HFF-Myc (cell line): ENCODE measurements around the gene OR2A5.
"Not testable (repeated sequence)": the region's sequence is repeated elsewhere in the genome, so short reads cannot be mapped to it uniquely, and the experiment has no call there.

Experiments
- DNase-seq: peaks from one replicate; pipeline ENCODE4 v3.0.0-alpha.2; 2011; ENCODE audit warnings: low read depth; ENCODE audit errors: extremely low read depth
- H3K4me3 ChIP-seq: replicated peaks from 2 replicates; pipeline ENCODE4 v1.5.1; 2011; ENCODE audit warnings: low read depth, mild to moderate bottlenecking, control low read depth, low read length
- TF ChIP-seq, protein P1 (sequence below): IDR thresholded peaks from 2 replicates; pipeline ENCODE4 v1.5.1; 2012; ENCODE audit warnings: mild to moderate bottlenecking, low read depth, low read length, control low read depth; ENCODE audit errors: missing control alignments

The OR2A5 gene

DNA sequence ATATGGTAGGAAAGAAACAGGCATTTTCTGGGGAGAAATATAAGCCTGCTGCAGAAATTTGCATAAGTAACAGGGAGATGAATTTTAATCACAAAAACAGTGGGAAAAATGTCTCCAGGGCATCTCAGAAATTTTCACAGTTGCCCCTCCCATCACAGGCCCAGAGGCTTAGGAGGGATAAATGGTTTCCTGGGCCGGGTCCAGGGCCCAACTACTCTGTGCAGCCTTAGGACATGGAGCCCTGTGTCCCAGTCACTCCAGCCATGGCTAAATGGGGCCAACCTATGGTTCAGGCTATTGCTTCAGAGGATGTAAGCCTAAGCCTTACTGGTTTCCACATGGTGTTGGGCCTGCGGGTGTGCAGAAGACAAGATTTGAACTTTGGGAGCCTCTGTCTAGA, 39.4 kb upstream of the OR2A5 start:
- DNase-seq, result no peak
- TF ChIP-seq, protein P1, sequence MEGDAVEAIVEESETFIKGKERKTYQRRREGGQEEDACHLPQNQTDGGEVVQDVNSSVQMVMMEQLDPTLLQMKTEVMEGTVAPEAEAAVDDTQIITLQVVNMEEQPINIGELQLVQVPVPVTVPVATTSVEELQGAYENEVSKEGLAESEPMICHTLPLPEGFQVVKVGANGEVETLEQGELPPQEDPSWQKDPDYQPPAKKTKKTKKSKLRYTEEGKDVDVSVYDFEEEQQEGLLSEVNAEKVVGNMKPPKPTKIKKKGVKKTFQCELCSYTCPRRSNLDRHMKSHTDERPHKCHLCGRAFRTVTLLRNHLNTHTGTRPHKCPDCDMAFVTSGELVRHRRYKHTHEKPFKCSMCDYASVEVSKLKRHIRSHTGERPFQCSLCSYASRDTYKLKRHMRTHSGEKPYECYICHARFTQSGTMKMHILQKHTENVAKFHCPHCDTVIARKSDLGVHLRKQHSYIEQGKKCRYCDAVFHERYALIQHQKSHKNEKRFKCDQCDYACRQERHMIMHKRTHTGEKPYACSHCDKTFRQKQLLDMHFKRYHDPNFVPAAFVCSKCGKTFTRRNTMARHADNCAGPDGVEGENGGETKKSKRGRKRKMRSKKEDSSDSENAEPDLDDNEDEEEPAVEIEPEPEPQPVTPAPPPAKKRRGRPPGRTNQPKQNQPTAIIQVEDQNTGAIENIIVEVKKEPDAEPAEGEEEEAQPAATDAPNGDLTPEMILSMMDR, result no peak
- no peak overlapping the region for H3K4me3 ChIP-seq

GRCh38 chr7:144010061-144010460, 38.7 kb upstream of the OR2A5 start:
- H3K4me3 ChIP-seq, DNase-seq: not testable (repeated sequence)

DNA sequence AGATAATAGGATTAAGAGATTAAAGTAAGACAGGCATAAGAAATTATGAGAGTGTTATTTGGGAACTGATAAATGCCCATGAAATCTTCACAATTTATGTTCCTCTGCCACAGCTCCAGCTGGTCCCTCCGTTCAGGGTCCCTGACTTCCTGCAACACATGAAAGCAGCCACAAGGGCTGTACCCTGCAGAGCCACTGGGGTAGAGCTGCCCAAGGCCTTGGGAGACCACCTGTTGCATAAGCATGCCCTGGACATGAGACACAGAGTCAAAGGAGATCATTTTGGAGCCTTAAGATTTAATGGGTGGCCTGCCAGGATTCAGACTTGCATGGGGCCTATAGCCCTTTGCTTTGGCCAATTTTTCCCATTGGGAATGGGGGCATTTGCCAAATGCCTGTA, 37.9 kb upstream of the OR2A5 start:
- not testable (repeated sequence) for DNase-seq, H3K4me3 ChIP-seq

GRCh38 chr7:144011458-144012230, 37.1 kb upstream of the OR2A5 start:
- H3K4me3 ChIP-seq, result no peak overlapping the region
- no peak for DNase-seq
- TF ChIP-seq, protein P1, result peak; percentile 21

GRCh38 chr7:144018065-144018464, 30.7 kb upstream of the OR2A5 start:
- H3K4me3 ChIP-seq, result no peak overlapping the region
- TF ChIP-seq, protein P1, result no peak
- no peak for DNase-seq

DNA sequence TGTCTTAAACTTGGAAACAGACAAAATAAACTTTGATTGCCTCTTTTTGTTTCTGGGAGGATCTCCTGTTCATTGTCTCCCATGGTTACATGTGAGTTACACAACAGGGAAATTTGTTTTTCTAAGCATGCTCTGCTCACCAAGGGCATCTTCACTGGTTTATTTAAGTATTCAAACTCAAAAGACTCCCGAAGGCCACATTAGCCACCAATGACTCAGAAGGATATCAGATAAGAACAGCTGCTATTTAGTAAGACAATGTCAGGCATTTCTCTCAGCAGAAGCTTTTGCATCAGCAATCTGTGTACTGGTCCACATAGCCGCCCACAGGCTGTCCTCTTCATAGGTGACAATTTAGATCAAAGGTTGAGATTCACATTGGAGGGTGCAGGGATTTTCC, 29.3 kb upstream of the OR2A5 start:
- no peak for DNase-seq
- no peak overlapping the region for H3K4me3 ChIP-seq
- TF ChIP-seq, protein P1, result no peak

DNA sequence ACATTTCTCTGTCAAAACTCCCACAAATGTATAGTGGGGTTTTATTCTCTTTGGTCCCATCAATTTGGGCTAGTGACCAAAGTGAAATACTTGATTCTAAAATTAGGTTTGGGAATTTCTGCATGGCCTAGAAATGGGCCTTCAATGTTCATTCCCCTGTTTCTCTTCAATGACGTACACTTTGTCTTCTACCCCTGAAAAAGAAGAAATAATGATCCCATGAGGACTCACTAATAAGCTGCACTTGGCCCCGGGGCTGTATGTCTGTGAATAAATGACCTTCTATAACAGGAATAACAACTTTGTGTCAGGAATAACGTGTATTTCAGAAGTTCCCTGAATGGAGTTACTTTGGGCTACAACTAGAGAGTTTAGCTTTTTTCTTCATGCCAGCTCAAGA, 28.4 kb upstream of the OR2A5 start:
- TF ChIP-seq, protein P1, result no peak
- no peak for DNase-seq
- H3K4me3 ChIP-seq, result no peak overlapping the region

- TF ChIP-seq, protein P1, result no peak
- no peak overlapping the region for H3K4me3 ChIP-seq
- DNase-seq, result no peak
Measured at GRCh38 chr7:144022169-144022568, 26.6 kb upstream of the OR2A5 start.
